Measurements from ENCODE around the gene RALGAPB. TPM values are rescaled to one million over a fixed set of nuclear protein-coding genes. Genes with fewer than 3 reads are reported as not detected.

The RALGAPB gene
- total and polyA plus RNA-seq, 2 of the 13 experiments (the other 11 are each of a cell fraction or from before 2014, with no cell fraction given): 17.6 to 30.6 TPM

DNA sequence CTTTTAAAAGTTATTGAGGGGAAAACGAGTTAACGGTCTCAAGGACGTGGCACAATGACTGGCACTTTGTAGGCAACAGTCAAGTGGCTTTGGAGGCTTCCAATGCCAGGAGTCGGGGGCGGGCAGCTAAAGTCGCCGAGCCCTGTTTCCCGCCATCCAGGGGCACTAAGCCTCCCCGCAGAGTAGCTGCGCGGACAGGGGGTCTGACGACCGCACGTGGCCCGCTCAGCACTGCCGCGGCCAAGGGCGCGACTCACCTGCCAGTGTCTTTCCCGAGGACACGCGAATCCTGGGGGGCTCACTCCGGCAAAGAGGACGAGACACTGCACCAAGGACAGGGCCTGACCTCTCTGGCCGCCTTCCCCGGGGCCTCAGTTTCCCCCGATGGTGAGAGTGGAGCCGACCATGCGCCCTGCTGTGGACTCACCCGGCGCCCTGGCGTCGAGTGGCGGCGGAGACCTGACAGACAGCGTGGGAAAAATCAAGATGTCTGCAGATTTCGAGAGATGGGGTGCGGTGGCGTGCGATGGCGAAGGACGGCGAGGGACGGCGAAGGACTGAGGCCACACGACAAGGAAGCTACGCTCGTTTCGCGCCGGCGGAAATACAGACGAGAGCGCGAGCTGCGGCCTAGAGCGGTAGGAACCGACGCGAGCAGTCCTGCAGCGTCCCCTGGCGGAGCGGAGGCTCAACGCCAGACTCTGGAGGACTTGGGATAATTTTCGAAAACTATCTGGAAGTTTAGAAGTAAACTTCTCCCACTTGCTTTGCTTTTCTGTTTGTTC, 37.7 kb upstream of the RALGAPB start, which contains the start of gene SNHG17 (continued):
- 0 out of 2 replicates have a peak, but pooled peaks have one; percentile 98 for TF ChIP-seq ZNF766 (CRISPR knock-in tag; IDR thresholded peaks at IDR 0.05; ENCODE audit: borderline replicate concordance)
- TF ChIP-seq, protein P1, sequence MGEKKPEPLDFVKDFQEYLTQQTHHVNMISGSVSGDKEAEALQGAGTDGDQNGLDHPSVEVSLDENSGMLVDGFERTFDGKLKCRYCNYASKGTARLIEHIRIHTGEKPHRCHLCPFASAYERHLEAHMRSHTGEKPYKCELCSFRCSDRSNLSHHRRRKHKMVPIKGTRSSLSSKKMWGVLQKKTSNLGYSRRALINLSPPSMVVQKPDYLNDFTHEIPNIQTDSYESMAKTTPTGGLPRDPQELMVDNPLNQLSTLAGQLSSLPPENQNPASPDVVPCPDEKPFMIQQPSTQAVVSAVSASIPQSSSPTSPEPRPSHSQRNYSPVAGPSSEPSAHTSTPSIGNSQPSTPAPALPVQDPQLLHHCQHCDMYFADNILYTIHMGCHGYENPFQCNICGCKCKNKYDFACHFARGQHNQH (CRISPR knock-in tag; IDR thresholded peaks at IDR 0.05): peak; percentile 99
- TF ChIP-seq HOXA9 (CRISPR knock-in tag; IDR thresholded peaks at IDR 0.05; ENCODE audit: borderline replicate concordance): peak; percentile 99
- peak; percentile 99 for TF ChIP-seq KMT2B (CRISPR knock-in tag; IDR thresholded peaks at IDR 0.05)
- no peak; the same call in 1 of the 2 replicates for TF ChIP-seq SSRP1 (CRISPR knock-in tag; IDR thresholded peaks at IDR 0.05)
- TF ChIP-seq, protein P2, sequence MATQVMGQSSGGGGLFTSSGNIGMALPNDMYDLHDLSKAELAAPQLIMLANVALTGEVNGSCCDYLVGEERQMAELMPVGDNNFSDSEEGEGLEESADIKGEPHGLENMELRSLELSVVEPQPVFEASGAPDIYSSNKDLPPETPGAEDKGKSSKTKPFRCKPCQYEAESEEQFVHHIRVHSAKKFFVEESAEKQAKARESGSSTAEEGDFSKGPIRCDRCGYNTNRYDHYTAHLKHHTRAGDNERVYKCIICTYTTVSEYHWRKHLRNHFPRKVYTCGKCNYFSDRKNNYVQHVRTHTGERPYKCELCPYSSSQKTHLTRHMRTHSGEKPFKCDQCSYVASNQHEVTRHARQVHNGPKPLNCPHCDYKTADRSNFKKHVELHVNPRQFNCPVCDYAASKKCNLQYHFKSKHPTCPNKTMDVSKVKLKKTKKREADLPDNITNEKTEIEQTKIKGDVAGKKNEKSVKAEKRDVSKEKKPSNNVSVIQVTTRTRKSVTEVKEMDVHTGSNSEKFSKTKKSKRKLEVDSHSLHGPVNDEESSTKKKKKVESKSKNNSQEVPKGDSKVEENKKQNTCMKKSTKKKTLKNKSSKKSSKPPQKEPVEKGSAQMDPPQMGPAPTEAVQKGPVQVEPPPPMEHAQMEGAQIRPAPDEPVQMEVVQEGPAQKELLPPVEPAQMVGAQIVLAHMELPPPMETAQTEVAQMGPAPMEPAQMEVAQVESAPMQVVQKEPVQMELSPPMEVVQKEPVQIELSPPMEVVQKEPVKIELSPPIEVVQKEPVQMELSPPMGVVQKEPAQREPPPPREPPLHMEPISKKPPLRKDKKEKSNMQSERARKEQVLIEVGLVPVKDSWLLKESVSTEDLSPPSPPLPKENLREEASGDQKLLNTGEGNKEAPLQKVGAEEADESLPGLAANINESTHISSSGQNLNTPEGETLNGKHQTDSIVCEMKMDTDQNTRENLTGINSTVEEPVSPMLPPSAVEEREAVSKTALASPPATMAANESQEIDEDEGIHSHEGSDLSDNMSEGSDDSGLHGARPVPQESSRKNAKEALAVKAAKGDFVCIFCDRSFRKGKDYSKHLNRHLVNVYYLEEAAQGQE (IDR thresholded peaks at IDR 0.05; ENCODE audit: borderline replicate concordance in 1 of 2, low read depth in 1 of 2, low read length in 2 of 2): peak in 1 of 2 experiments; percentile 86; a peak in 2 of 4 replicates
- TF ChIP-seq ZNF335 (CRISPR knock-in tag; IDR thresholded peaks at IDR 0.05): peak; percentile 95
- 0 out of 2 replicates have a peak, but pooled peaks have one; percentile 32 for TF ChIP-seq PAF1 (CRISPR knock-in tag; IDR thresholded peaks at IDR 0.05)
- TF ChIP-seq MAFK (conservative IDR thresholded peaks at IDR 0.05 in 1 of 2, IDR thresholded peaks at IDR 0.05 in 1 of 2; ENCODE audit: low read length in 2 of 2): peak; percentile 29 to 46; a peak in 2 of 4 replicates
- peak; percentile 93 for TF ChIP-seq RXRA (CRISPR knock-in tag; IDR thresholded peaks at IDR 0.05)
- peak; percentile 76 for TF ChIP-seq ONECUT2 (CRISPR knock-in tag; IDR thresholded peaks at IDR 0.05)
- TF ChIP-seq ATM (IDR thresholded peaks at IDR 0.05; ENCODE audit: borderline replicate concordance): no peak
- TF ChIP-seq ZNF121 (CRISPR knock-in tag; IDR thresholded peaks at IDR 0.05): peak; percentile 87; the same call in 1 of the 2 replicates
- 0 out of 2 replicates have a peak, but pooled peaks have one; percentile 91 for TF ChIP-seq NCOA5 (CRISPR knock-in tag; IDR thresholded peaks at IDR 0.05)
- TF ChIP-seq REL (CRISPR knock-in tag; conservative IDR thresholded peaks at IDR 0.05): peak; percentile 95
- TF ChIP-seq MBNL3 (CRISPR knock-in tag; conservative IDR thresholded peaks at IDR 0.05): no peak
- TF ChIP-seq POLR2G (IDR thresholded peaks at IDR 0.05; ENCODE audit: low read depth, low read length): peak; percentile 99
- TF ChIP-seq, protein P3, sequence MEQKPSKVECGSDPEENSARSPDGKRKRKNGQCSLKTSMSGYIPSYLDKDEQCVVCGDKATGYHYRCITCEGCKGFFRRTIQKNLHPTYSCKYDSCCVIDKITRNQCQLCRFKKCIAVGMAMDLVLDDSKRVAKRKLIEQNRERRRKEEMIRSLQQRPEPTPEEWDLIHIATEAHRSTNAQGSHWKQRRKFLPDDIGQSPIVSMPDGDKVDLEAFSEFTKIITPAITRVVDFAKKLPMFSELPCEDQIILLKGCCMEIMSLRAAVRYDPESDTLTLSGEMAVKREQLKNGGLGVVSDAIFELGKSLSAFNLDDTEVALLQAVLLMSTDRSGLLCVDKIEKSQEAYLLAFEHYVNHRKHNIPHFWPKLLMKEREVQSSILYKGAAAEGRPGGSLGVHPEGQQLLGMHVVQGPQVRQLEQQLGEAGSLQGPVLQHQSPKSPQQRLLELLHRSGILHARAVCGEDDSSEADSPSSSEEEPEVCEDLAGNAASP (CRISPR knock-in tag; IDR thresholded peaks at IDR 0.05; ENCODE audit: borderline replicate concordance): peak; percentile 93
- TF ChIP-seq EHMT2 (IDR thresholded peaks at IDR 0.05; ENCODE audit: borderline replicate concordance, low read depth, low read length): peak; percentile 57; the same call in 1 of the 2 replicates
- TF ChIP-seq IKZF1 (IDR thresholded peaks at IDR 0.05): no peak
- TF ChIP-seq ZNF777 (CRISPR knock-in tag; IDR thresholded peaks at IDR 0.05): peak; percentile 91
- peak; percentile 64; the same call in 1 of the 2 replicates for TF ChIP-seq SOX13 (IDR thresholded peaks at IDR 0.05)
- peak; percentile 70 to 86; a peak in 2 of 4 replicates for TF ChIP-seq SOX13 (CRISPR knock-in tag; conservative IDR thresholded peaks at IDR 0.05 in 1 of 2, IDR thresholded peaks at IDR 0.05 in 1 of 2)
